NT2/D1 (cell line): ENCODE data around the gene FCN1.

ENCODE experiments used
- SUZ12 ChIP-seq: IDR thresholded peaks from 2 replicates; pipeline ENCODE4 v1.6.1; 2011; ENCODE audit not compliant: insufficient read length, insufficient read depth; ENCODE audit errors: extremely low read depth
- YY1 ChIP-seq: IDR thresholded peaks from 2 replicates; pipeline ENCODE4 v1.6.1; 2011; ENCODE audit not compliant: insufficient read length, insufficient read depth
- ZNF274 ChIP-seq: IDR thresholded peaks from 2 replicates; pipeline ENCODE4 v1.6.1; 2011; ENCODE audit warnings: mild to moderate bottlenecking, low read depth, low read length

DNA sequence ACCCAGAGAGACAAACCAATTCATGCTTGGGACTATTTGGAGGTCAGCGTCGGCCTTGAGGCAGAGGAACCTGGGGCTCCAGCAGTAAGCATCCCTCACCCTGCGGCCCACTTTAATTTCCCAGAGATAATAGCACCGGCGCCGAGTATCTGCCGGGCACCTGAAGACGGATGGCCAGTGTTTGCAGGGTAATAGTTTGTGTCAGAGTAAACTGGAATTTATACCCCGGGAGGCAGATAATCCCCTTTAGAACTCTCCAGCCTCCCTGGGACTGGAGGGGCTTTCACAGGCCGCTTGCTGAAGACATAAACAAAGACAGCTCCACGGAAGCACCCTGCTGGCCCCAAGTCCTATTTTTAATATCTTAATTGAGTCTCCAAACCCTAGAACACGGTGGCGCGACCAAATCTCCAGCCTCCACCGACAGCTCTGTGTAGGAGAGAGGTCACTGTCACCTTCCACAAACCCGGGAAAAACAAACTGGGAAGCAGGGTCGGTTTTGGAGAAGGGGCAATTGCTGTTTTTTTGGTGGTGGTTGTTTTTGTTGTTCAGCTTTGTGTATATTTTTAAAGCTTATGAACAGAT, 17.4 kb upstream of the FCN1 start:
- no peak for TF ChIP-seq SUZ12
- TF ChIP-seq YY1 = no peak
- no peak for TF ChIP-seq ZNF274
